Measurements from ENCODE around the gene GSK3B. TPM values are rescaled to one million over a fixed set of nuclear protein-coding genes. Genes with fewer than 3 reads are reported as not detected.

GSK3B gene
- total RNA-seq, 1 experiment from 2014 or later: 56.5 TPM

- H2BK20ac ChIP-seq (ENCODE audit: low read depth, low read length, poor library complexity, severe bottlenecking): no peak overlapping the region
- no peaks in the 10 kb centered on the region for H3K9me3 Mint-ChIP-seq
- H2AFZ ChIP-seq (ENCODE audit: low read length): no peak overlapping the region
- H3K4me1 Mint-ChIP-seq: no peaks in the 10 kb centered on the region
- H3K27me3 Mint-ChIP-seq (ENCODE audit: low read depth): no peaks in the 10 kb centered on the region
- no peak overlapping the region for H3K56ac ChIP-seq (ENCODE audit: insufficient read length, low read depth, low read length)
- H3K9me3 ChIP-seq (ENCODE audit: control insufficient read depth, low read depth, low read length): no peaks in the 10 kb centered on the region
- TF ChIP-seq, protein P1, sequence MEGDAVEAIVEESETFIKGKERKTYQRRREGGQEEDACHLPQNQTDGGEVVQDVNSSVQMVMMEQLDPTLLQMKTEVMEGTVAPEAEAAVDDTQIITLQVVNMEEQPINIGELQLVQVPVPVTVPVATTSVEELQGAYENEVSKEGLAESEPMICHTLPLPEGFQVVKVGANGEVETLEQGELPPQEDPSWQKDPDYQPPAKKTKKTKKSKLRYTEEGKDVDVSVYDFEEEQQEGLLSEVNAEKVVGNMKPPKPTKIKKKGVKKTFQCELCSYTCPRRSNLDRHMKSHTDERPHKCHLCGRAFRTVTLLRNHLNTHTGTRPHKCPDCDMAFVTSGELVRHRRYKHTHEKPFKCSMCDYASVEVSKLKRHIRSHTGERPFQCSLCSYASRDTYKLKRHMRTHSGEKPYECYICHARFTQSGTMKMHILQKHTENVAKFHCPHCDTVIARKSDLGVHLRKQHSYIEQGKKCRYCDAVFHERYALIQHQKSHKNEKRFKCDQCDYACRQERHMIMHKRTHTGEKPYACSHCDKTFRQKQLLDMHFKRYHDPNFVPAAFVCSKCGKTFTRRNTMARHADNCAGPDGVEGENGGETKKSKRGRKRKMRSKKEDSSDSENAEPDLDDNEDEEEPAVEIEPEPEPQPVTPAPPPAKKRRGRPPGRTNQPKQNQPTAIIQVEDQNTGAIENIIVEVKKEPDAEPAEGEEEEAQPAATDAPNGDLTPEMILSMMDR (conservative IDR thresholded peaks at IDR 0.05): no peak
- no peak overlapping the region for H4K91ac ChIP-seq (ENCODE audit: insufficient read length, low read depth, low read length)
- DNase-seq: no peak
- H2BK12ac ChIP-seq (ENCODE audit: insufficient read length, low read depth, low read length): peak overlapping the region; percentile 11
- no peaks in the 10 kb centered on the region for H3K79me1 ChIP-seq (ENCODE audit: insufficient read depth, low read depth, low read length, poor library complexity, severe bottlenecking)
- H2BK120ac ChIP-seq (ENCODE audit: low read depth, low read length, poor library complexity, severe bottlenecking): no peak overlapping the region
- no peak overlapping the region for H2BK15ac ChIP-seq (ENCODE audit: low read depth, low read length)
- H2BK5ac ChIP-seq (ENCODE audit: insufficient read length, low read length): no peak overlapping the region
- no peak overlapping the region for H3K9ac ChIP-seq (ENCODE audit: extremely low read depth, insufficient read length, low read length)
- peaks cover 2 to 11% (median 5%) of the 10 kb centered on the region in 3 experiments; a peak in 4 of 7 replicates for H3K36me3 Mint-ChIP-seq (ENCODE audit: insufficient read depth in 1 of 3, low read depth in 3 of 3)
- H2AK5ac ChIP-seq (ENCODE audit: insufficient read length, low read length): no peak overlapping the region
- peak overlapping the region in 1 of 3 experiments; percentile 28; a peak in 2 of 7 replicates for H3K27ac Mint-ChIP-seq
- no peak overlapping the region for H3K27ac ChIP-seq (ENCODE audit: insufficient read length, low read depth, low read length)
- no peaks in the 10 kb centered on the region for H3K4me1 ChIP-seq (ENCODE audit: insufficient read depth, low read length)
- H3K23me2 ChIP-seq (ENCODE audit: insufficient read length, low read depth, low read length, poor library complexity, severe bottlenecking): no peaks in the 10 kb centered on the region
- no peak overlapping the region for H4K5ac ChIP-seq (ENCODE audit: insufficient read length, low read depth, low read length)
- no peak overlapping the region for H4K8ac ChIP-seq (replicated peaks; ENCODE audit: insufficient read length, low read depth, low read length)
- no peak overlapping the region for H3K4ac ChIP-seq (ENCODE audit: low read depth, low read length)
- H3T11ph ChIP-seq (ENCODE audit: low read length): no peak overlapping the region
- no peaks in the 10 kb centered on the region for H4K20me1 ChIP-seq (ENCODE audit: control insufficient read depth, insufficient read depth, insufficient read length)
- H3K18ac ChIP-seq (ENCODE audit: insufficient read length, low read depth, low read length): no peak overlapping the region
- no peak overlapping the region for H3K4me2 ChIP-seq (ENCODE audit: insufficient read depth, insufficient read length, low read length)
- H3K14ac ChIP-seq (ENCODE audit: insufficient read depth, low read length): no peak overlapping the region
- no peak overlapping the region for H3K23ac ChIP-seq (ENCODE audit: insufficient read length, low read depth, low read length)
- H3K79me2 ChIP-seq (ENCODE audit: insufficient read depth, low read length): no peaks in the 10 kb centered on the region
- H3K27me3 ChIP-seq (ENCODE audit: insufficient read depth, low read length): no peaks in the 10 kb centered on the region
- H3K4me3 Mint-ChIP-seq: no peak overlapping the region
Measured at GRCh38 chr3:119899192-119899511, 195.1 kb downstream of the GSK3B start.
